ENCODE data around the gene SRF.

DNA sequence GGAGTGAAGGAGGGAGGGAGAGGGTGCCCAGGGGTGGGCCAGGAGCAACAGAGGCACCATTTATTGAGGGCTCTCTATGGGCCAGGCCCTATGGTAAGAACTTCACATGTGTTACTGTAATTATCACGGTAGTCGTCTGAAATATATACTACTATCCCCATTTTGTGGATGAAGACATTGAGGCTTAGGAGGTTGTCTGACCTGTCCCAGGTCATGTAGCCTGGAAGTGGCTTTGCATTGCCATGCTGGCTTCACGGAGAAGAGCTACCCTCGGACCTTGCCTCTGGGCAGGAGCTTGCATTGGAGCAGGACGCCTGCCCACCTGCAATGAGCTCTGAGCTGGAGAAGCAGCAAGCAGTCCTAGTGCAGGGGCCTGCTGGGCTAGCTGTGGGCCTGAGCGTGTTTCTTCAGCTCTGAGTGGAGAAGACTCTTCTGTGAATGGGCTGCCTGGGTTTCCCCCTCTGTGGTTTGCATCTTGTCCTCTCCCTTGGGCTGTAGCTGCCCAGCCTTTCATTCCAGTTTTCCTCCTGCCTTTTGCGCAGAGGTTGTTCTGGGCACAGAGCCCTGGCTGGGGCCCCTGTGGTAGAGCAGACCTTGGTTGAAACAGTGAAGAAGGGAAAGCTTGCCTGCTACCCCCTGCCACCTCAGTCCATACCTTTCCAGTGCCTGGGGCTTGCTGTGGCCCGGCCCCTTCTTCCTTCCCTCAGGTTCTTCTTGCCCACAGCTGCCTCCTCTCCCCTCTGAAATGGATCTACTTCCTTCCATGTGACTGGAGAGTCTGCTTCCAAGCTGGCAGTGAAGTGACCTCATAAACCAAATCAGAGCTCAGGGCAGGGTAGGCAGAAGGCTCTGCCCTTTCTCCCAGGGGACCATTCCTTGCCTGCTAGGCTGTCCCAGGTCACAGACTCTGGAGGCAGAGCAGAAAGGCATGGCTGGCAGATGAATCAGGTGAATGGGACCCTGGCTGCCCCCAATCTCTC lies 24.1 kb upstream of the SRF start:
- no peak for TF ChIP-seq EZH2 (IDR thresholded peaks at IDR 0.05; ENCODE audit: borderline replicate concordance, low read length)
- no peak for TF ChIP-seq CTCF (conservative IDR thresholded peaks at IDR 0.05 in 1 of 2, IDR thresholded peaks at IDR 0.05 in 1 of 2; ENCODE audit: extremely low read depth in 1 of 2, insufficient read depth in 1 of 2, low read depth in 1 of 2, low read length in 2 of 2)
